Panc1 (cell line): ENCODE data around the gene HNF1A. TPM values are rescaled to one million over a fixed set of nuclear protein-coding genes. Genes with fewer than 3 reads are reported as not detected.

Experiments
- ATAC-seq: fragments of 200-7000 bp; cut with Tn5 transposase; 2 replicates; pipeline ENCODE4 v1.9.1; 2020; ENCODE audit warnings: mild to moderate bottlenecking, moderate library complexity
- BruUV-seq: library from RNA; stranded (reverse); fragments of 400-500 nt; replicated peaks from 2 replicates; lab custom pipeline; 2021; lab: Mats Ljungman, UMichigan
- CTCF ChIA-PET: fragments of 300-600 bp; sonication (Branson Sonifier 250); formaldehyde crosslinking; loops from one replicate; lab custom pipeline; 2022; ENCODE audit warnings: antibody characterized with exemption; lab: Charles Lee
- POLR2A ChIA-PET: fragments of 300-600 bp; sonication (Branson Sonifier 250); formaldehyde crosslinking; loops from one replicate; lab custom pipeline; 2022; ENCODE audit warnings: antibody characterized with exemption; lab: Charles Lee
- DNase-seq: peaks from one replicate; pipeline ENCODE4 v3.0.0-alpha.2; 2010; ENCODE audit warnings: low read depth, low spot score
- H3K27ac ChIP-seq: 2 replicates; pipeline ENCODE4 v1.5.1; 2011; ENCODE audit warnings: mild to moderate bottlenecking, low read length, inconsistent platforms
- H3K27me3 ChIP-seq: fragments of 200-500 bp; sonication (Bioruptor generic); 2 replicates; pipeline ENCODE4 v1.6.0; 2014; ENCODE audit warnings: low read length, inconsistent platforms; ENCODE audit not compliant: control insufficient read depth, insufficient read depth
- H3K36me3 ChIP-seq: fragments of 200-500 bp; sonication (Bioruptor generic); 2 replicates; pipeline ENCODE4 v1.5.1; 2014; ENCODE audit warnings: inconsistent platforms, mild to moderate bottlenecking, low read length, moderate library complexity; ENCODE audit not compliant: control insufficient read depth, insufficient read depth
- H3K4me1 ChIP-seq: 2 replicates; pipeline ENCODE4 v1.5.1; 2011; ENCODE audit warnings: inconsistent platforms, mild to moderate bottlenecking, low read length, moderate library complexity; ENCODE audit not compliant: control insufficient read depth, insufficient read depth
- H3K4me3 ChIP-seq, 2 experiments: 2 replicates each; pipeline ENCODE4 v1.5.1; 2011 to 2012; ENCODE audit warnings: low read depth in 2 of 2, low read length in 2 of 2, mild to moderate bottlenecking in 2 of 2, inconsistent platforms in 1 of 2, moderate library complexity in 1 of 2
- H3K9me3 ChIP-seq: fragments of 200-500 bp; sonication (Bioruptor generic); 2 replicates; pipeline ENCODE4 v1.5.1; 2014; ENCODE audit warnings: low read depth, mild to moderate bottlenecking, inconsistent platforms, low read length, moderate library complexity; ENCODE audit not compliant: control insufficient read depth, insufficient read depth
- POLR2AphosphoS5 ChIP-seq: IDR thresholded peaks from 2 replicates; pipeline ENCODE4 v1.6.1; 2012; ENCODE audit warnings: mild to moderate bottlenecking, low read depth, low read length, moderate library complexity
- SIN3A ChIP-seq: IDR thresholded peaks from 2 replicates; pipeline ENCODE4 v1.6.1; 2012; ENCODE audit warnings: low read depth, mild to moderate bottlenecking, low read length, moderate library complexity, borderline replicate concordance; ENCODE audit not compliant: insufficient read depth
- TCF7L2 ChIP-seq: IDR thresholded peaks from 2 replicates; pipeline ENCODE4 v1.6.1; 2011; ENCODE audit warnings: mild to moderate bottlenecking, low read depth, low read length, inconsistent platforms
- in situ Hi-C: cut with HindIII; loops from 2 replicates; pipeline ENCODE4 v1.10.0; 2016; ENCODE audit warnings: low sequenced_read_pairs, low pct_unique_long_range_greater_than_20kb
- intact Hi-C: fragments of 100-400 bp; cut with micrococcal nuclease; formaldehyde crosslinking; loops from one replicate; pipeline ENCODE4 v1.10.0; 2022; ENCODE audit not compliant: unreplicated experiment
- total RNA-seq: library from RNA; stranded (reverse); gene quantifications from one replicate; pipeline ENCODE4 v1.2.1, GENCODE V29; 2021; ENCODE audit not compliant: unreplicated experiment
- TF ChIP-seq, protein P1 (sequence below): fragments of 450-650 bp; IDR thresholded peaks from 2 replicates; pipeline ENCODE4 v1.5.1; 2017; ENCODE audit warnings: mild to moderate bottlenecking
- TF ChIP-seq, protein P2 (sequence below), 2 experiments: IDR thresholded peaks; 2 replicates each; pipeline ENCODE4 v1.6.1; 2011 to 2012; ENCODE audit warnings: low read depth in 2 of 2, control low read depth in 1 of 2, low read length in 1 of 2, mild to moderate bottlenecking in 1 of 2, moderate library complexity in 1 of 2; ENCODE audit not compliant: insufficient read depth in 1 of 2

The HNF1A gene
- total RNA-seq, 1 experiment from 2014 or later: 0.26 TPM

DNA sequence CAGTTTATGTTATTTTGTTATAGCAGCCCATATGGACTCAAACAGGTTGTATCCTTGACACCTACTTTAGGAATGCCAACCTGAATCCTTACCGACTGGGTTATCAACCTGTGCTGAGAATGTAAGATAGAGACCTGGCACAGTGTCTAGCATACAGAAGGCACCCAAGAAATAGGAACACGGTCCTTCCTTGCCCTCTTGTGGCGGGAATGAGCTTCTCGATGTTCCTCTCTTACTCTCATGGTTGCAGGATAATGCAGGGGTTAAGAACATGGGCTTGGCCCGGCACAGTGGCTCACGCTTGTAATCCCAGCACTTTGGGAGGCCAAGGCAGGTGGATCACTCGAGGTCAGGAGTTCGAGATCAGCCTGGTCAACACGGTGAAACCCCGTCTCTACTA, 31.4 kb downstream of the HNF1A start:
- POLR2A ChIA-PET: interaction anchor here (0.6 kb wide), 1 partner anchor 42 kb away, joined by 3 read pairs; no protein-coding TSS in a partner anchor
- ATAC-seq: peak; percentile 95

DNA sequence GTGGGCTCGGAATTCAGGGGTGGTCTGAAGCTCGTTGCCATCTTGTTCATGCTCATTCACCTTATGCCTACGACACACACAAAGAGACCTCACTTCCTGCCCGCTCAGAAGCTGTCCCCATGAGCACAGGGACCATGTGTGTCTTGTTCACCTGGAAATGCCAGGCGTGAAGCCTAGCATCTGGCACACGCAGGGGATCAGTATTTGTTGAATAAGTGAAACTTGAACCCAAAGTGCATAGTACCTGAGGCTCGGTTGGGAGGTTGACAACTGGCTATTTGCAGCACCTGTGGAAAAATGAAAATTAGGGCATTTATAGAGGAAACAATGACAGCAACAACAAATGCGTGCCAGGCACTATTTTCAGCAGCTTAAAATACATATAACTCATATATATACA, 32.5 kb downstream of the HNF1A start:
- BruUV-seq: no TSS peak
- intact Hi-C loops: no loop called here

More for the DNA sequence above, 31.4 kb downstream of the HNF1A start:
- Histone ChIP-seq H3K27me3 (no peaks in the 10 kb centered on the region), H3K27ac (no peak overlapping the region), H3K36me3 (no peaks in the 10 kb centered on the region), H3K4me3 (no peak overlapping the region), H3K4me1 (no peaks in the 10 kb centered on the region), H3K9me3 (no peaks in the 10 kb centered on the region)
- intact Hi-C loops (loop anchor here (5.0 kb wide), 1 partner anchor 98 kb away; no protein-coding TSS in a partner anchor), in situ Hi-C loops (no loop called here)
- no TSS peak for BruUV-seq
- CTCF ChIA-PET: interaction anchor here (0.6 to 1.0 kb wide), 2 partner anchors 38 to 267 kb away, joined by 5 to 9 read pairs; no protein-coding TSS in a partner anchor
- TF ChIP-seq POLR2AphosphoS5: no peak
- TF ChIP-seq, protein P1, sequence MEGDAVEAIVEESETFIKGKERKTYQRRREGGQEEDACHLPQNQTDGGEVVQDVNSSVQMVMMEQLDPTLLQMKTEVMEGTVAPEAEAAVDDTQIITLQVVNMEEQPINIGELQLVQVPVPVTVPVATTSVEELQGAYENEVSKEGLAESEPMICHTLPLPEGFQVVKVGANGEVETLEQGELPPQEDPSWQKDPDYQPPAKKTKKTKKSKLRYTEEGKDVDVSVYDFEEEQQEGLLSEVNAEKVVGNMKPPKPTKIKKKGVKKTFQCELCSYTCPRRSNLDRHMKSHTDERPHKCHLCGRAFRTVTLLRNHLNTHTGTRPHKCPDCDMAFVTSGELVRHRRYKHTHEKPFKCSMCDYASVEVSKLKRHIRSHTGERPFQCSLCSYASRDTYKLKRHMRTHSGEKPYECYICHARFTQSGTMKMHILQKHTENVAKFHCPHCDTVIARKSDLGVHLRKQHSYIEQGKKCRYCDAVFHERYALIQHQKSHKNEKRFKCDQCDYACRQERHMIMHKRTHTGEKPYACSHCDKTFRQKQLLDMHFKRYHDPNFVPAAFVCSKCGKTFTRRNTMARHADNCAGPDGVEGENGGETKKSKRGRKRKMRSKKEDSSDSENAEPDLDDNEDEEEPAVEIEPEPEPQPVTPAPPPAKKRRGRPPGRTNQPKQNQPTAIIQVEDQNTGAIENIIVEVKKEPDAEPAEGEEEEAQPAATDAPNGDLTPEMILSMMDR: peak; percentile 81
- DNase-seq: no peak

More for the DNA sequence above, 32.5 kb downstream of the HNF1A start:
- no peak overlapping the region for H3K4me3 ChIP-seq
- ATAC-seq: no peak
- DNase-seq: no peak
- peaks cover 2% of the 10 kb centered on the region; the same call in 1 of the 2 replicates for H3K36me3 ChIP-seq
- CTCF ChIA-PET: no interaction called here
- H3K9me3 ChIP-seq: no peaks in the 10 kb centered on the region
- in situ Hi-C loops: no loop called here
- POLR2A ChIA-PET: interaction anchor here (0.7 kb wide), 1 partner anchor 203 kb away, joined by 3 read pairs; no protein-coding TSS in a partner anchor
- no peaks in the 10 kb centered on the region for H3K27me3 ChIP-seq
- H3K4me1 ChIP-seq: no peaks in the 10 kb centered on the region
- TF ChIP-seq TCF7L2 (no peak), POLR2AphosphoS5 (no peak), SIN3A (no peak)
- TF ChIP-seq, protein P2, sequence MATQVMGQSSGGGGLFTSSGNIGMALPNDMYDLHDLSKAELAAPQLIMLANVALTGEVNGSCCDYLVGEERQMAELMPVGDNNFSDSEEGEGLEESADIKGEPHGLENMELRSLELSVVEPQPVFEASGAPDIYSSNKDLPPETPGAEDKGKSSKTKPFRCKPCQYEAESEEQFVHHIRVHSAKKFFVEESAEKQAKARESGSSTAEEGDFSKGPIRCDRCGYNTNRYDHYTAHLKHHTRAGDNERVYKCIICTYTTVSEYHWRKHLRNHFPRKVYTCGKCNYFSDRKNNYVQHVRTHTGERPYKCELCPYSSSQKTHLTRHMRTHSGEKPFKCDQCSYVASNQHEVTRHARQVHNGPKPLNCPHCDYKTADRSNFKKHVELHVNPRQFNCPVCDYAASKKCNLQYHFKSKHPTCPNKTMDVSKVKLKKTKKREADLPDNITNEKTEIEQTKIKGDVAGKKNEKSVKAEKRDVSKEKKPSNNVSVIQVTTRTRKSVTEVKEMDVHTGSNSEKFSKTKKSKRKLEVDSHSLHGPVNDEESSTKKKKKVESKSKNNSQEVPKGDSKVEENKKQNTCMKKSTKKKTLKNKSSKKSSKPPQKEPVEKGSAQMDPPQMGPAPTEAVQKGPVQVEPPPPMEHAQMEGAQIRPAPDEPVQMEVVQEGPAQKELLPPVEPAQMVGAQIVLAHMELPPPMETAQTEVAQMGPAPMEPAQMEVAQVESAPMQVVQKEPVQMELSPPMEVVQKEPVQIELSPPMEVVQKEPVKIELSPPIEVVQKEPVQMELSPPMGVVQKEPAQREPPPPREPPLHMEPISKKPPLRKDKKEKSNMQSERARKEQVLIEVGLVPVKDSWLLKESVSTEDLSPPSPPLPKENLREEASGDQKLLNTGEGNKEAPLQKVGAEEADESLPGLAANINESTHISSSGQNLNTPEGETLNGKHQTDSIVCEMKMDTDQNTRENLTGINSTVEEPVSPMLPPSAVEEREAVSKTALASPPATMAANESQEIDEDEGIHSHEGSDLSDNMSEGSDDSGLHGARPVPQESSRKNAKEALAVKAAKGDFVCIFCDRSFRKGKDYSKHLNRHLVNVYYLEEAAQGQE (IDR thresholded peaks at IDR 0.05; ENCODE audit: insufficient read depth in 1 of 2, low read depth in 2 of 2, low read length in 1 of 2): no peak
- TF ChIP-seq, protein P1: no peak
- H3K27ac ChIP-seq: no peak overlapping the region
